DND-41 (cell line): ENCODE results near the gene SOCS2.

Experiments
- EZH2 ChIP-seq: IDR thresholded peaks from 3 replicates; pipeline ENCODE4 v1.6.1; 2012; ENCODE audit warnings: borderline replicate concordance, low read depth, mild to moderate bottlenecking, moderate library complexity, low read length, inconsistent platforms; ENCODE audit not compliant: severe bottlenecking
- TF ChIP-seq, protein P1 (sequence below): IDR thresholded peaks from 2 replicates; pipeline ENCODE4 v1.5.1; 2012; ENCODE audit warnings: borderline replicate concordance, low read length, moderate library complexity, mild to moderate bottlenecking; ENCODE audit not compliant: poor library complexity, severe bottlenecking; ENCODE audit errors: extremely low read depth

DNA sequence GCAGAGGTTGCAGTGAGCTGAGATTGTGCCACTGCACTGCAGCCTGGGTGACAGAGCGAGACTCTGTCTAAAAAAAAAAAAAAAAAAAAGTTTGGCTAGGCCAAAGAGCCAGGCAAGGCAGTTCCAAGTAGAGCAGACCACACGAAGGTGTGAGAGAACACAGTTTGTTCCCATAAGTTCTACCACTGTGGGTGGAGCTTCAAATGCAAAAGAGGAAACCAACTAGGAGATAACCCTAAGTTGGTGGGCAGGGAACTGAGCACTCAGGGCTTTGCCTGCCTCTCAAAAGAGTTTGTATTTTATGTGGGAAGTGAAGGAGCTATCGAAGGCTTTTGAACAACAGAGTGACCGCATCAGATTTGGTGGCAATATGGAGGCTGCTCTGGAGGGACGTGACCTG, 15.1 kb downstream of the SOCS2 start:
- TF ChIP-seq, protein P1, sequence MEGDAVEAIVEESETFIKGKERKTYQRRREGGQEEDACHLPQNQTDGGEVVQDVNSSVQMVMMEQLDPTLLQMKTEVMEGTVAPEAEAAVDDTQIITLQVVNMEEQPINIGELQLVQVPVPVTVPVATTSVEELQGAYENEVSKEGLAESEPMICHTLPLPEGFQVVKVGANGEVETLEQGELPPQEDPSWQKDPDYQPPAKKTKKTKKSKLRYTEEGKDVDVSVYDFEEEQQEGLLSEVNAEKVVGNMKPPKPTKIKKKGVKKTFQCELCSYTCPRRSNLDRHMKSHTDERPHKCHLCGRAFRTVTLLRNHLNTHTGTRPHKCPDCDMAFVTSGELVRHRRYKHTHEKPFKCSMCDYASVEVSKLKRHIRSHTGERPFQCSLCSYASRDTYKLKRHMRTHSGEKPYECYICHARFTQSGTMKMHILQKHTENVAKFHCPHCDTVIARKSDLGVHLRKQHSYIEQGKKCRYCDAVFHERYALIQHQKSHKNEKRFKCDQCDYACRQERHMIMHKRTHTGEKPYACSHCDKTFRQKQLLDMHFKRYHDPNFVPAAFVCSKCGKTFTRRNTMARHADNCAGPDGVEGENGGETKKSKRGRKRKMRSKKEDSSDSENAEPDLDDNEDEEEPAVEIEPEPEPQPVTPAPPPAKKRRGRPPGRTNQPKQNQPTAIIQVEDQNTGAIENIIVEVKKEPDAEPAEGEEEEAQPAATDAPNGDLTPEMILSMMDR = no peak
- no peak for TF ChIP-seq EZH2
